Thyroid gland (tissue), 4 donors: Measurements from ENCODE around the gene TMEM176A. TPM values are rescaled to one million over a fixed set of nuclear protein-coding genes. Genes with fewer than 3 reads are reported as not detected.
A peak's percentile ranks its signal among the peaks of the same experiment; 100 is the strongest.

Experiments used
- DNase-seq, 2 donors: peaks; one replicate each; pipeline ENCODE4 v3.0.0-alpha.2; 2019
- H3K27ac ChIP-seq, 3 donors: fragments of 200-600 bp; sonication (generic); 1 replicate in 2 of 3; 2 replicates in 1 of 3; pipeline ENCODE4 v1.5.1; 2016 to 2019; ENCODE audit warnings: mild to moderate bottlenecking in 1 of 3, moderate library complexity in 1 of 3
- H3K27me3 ChIP-seq: fragments of 200-600 bp; sonication (generic); one replicate; pipeline ENCODE4 v1.5.1; 2019
- H3K36me3 ChIP-seq, 2 donors: fragments of 200-600 bp; sonication (generic); one replicate each; pipeline ENCODE4 v1.5.1; 2016 to 2019
- H3K4me1 ChIP-seq, 2 donors: fragments of 200-600 bp; sonication (generic); one replicate each; pipeline ENCODE4 v1.5.1; 2017 to 2019
- H3K4me3 ChIP-seq, 3 donors: fragments of 200-600 bp; sonication (generic); replicated peaks in 1 of 3; 1 replicate in 2 of 3; 2 replicates in 1 of 3; pipeline ENCODE4 v1.5.1; 2016; ENCODE audit warnings: mild to moderate bottlenecking in 1 of 3
- H3K9me3 ChIP-seq: fragments of 200-600 bp; sonication (generic); one replicate; pipeline ENCODE4 v1.5.1; 2017
- CTCF ChIP-seq, 6 experiments: fragments of 200-600 bp in 3 of 6; fragments of 450-650 bp in 3 of 6; sonication (generic) in 3 of 6; IDR thresholded peaks; one replicate each; pipeline ENCODE4 v1.5.1; 2016 to 2019; ENCODE audit warnings: antibody characterized with exemption in 6 of 6, mild to moderate bottlenecking in 2 of 6, inconsistent platforms in 1 of 6, moderate library complexity in 1 of 6
- POLR2A ChIP-seq, 2 donors: fragments of 450-650 bp; IDR thresholded peaks; one replicate each; pipeline ENCODE4 v1.6.1; 2017; ENCODE audit warnings: antibody characterized with exemption in 2 of 2, mild to moderate bottlenecking in 2 of 2, moderate library complexity in 1 of 2
- WGBS, 2 donors: methylation state at CpG; one replicate each; pipeline ENCODE4 v1.1.5; 2017; 5-methylcytosine and 5-hydroxymethylcytosine counted together
- intact Hi-C: fragments of 100-400 bp; cut with DNase I; formaldehyde crosslinking; loops from one replicate; pipeline ENCODE4 v1.15.1; 2023
- total RNA-seq, 4 donors: library from RNA; depleted of rRNA; stranded (reverse); fragments of >200 nt; gene quantifications; one replicate each; pipeline ENCODE4 v1.2.3, GENCODE V29; 2016

The TMEM176A gene
- total RNA-seq, 4 donors from 2014 or later = 3.7 to 34.0 (median 14.7) TPM

GRCh38 chr7:150835019-150835418 is 34.5 kb downstream of the TMEM176A start:
- Histone ChIP-seq H3K36me3 (no peaks in the 10 kb centered on the region), H3K9me3 (no peaks in the 10 kb centered on the region), H3K27me3 (no peaks in the 10 kb centered on the region), H3K4me1 (no peaks in the 10 kb centered on the region), H3K27ac (no peak overlapping the region), H3K4me3 (no peak overlapping the region)
- no peak for TF ChIP-seq POLR2A (IDR thresholded peaks at IDR 0.05)
- TF ChIP-seq CTCF (IDR thresholded peaks at IDR 0.05) = no peak
- intact Hi-C loops = no loop called here
- 92% methylated on average over 1 of the region's 1 CpG for WGBS, 2 donors
- no peak for DNase-seq

- no peaks in the 10 kb centered on the region for H3K27me3 ChIP-seq
- no peaks in the 10 kb centered on the region for H3K4me1 ChIP-seq
- H3K27ac ChIP-seq = no peak overlapping the region
- DNase-seq = no peak
- H3K4me3 ChIP-seq = no peak overlapping the region
- H3K36me3 ChIP-seq = no peaks in the 10 kb centered on the region
- intact Hi-C loops = no loop called here
- TF ChIP-seq CTCF (IDR thresholded peaks at IDR 0.05) (no peak), POLR2A (IDR thresholded peaks at IDR 0.05) (no peak)
- H3K9me3 ChIP-seq = no peaks in the 10 kb centered on the region
- WGBS, 2 donors = 66 to 79% methylated on average over 5 to 6 of the region's 6 CpGs
Observed at GRCh38 chr7:150835702-150836280, 35.2 kb downstream of the TMEM176A start.

GRCh38 chr7:150838965-150839650 is 38.5 kb downstream of the TMEM176A start:
- peak; percentile 53 to 63 for DNase-seq
- Histone ChIP-seq H3K36me3 (no peaks in the 10 kb centered on the region), H3K27ac (no peak overlapping the region), H3K9me3 (no peaks in the 10 kb centered on the region), H3K27me3 (no peaks in the 10 kb centered on the region), H3K4me1 (no peaks in the 10 kb centered on the region), H3K4me3 (no peak overlapping the region)
- TF ChIP-seq CTCF (IDR thresholded peaks at IDR 0.05) (no peak), POLR2A (IDR thresholded peaks at IDR 0.05) (no peak)
- 49 to 51% methylated on average over 7 of the region's 7 CpGs for WGBS, 2 donors
- intact Hi-C loops = no loop called here

GRCh38 chr7:150842018-150842417 is 41.4 kb downstream of the TMEM176A start:
- H3K36me3 ChIP-seq = no peaks in the 10 kb centered on the region
- intact Hi-C loops = no loop called here
- no peak for DNase-seq
- no peaks in the 10 kb centered on the region for H3K9me3 ChIP-seq
- WGBS, 2 donors = 79 to 100% methylated on average over 3 of the region's 3 CpGs
- no peaks in the 10 kb centered on the region for H3K4me1 ChIP-seq
- no peaks in the 10 kb centered on the region for H3K27me3 ChIP-seq
- no peak overlapping the region for H3K4me3 ChIP-seq
- no peak overlapping the region for H3K27ac ChIP-seq
- TF ChIP-seq POLR2A (IDR thresholded peaks at IDR 0.05) = no peak
- no peak for TF ChIP-seq CTCF (IDR thresholded peaks at IDR 0.05)

- H3K4me1 ChIP-seq = no peaks in the 10 kb centered on the region
- intact Hi-C loops = no loop called here
- no peaks in the 10 kb centered on the region for H3K9me3 ChIP-seq
- DNase-seq = no peak
- H3K27ac ChIP-seq = no peak overlapping the region
- no peak overlapping the region for H3K4me3 ChIP-seq
- H3K36me3 ChIP-seq = no peaks in the 10 kb centered on the region
- 84 to 92% methylated on average over 3 of the region's 4 CpGs for WGBS, 2 donors
- TF ChIP-seq CTCF (IDR thresholded peaks at IDR 0.05) (no peak), POLR2A (IDR thresholded peaks at IDR 0.05) (no peak)
- no peaks in the 10 kb centered on the region for H3K27me3 ChIP-seq
Observed at GRCh38 chr7:150842716-150843115, 42.1 kb downstream of the TMEM176A start.
